HG03095 (cell line): ENCODE results near the gene TYRP1.
"Not testable (repeated sequence)": the region's sequence is repeated elsewhere in the genome, so short reads cannot be mapped to it uniquely, and the experiment has no call there.

ENCODE experiments used
- ATAC-seq: cut with Tn5 transposase; IDR thresholded peaks from one replicate; pipeline ENCODE4 v1.9.1; 2021; ENCODE audit warnings: moderate library complexity; ENCODE audit not compliant: unreplicated experiment

Gene TYRP1

GRCh38 chr9:12693141-12693540 lies at the start of gene TYRP1:
TYRP1 (plus strand) TSS chr9:12693385; CDS start chr9:12693997, 612 bp downstream.
- ATAC-seq = no peak

GRCh38 chr9:12643686-12644085 lies 49.5 kb upstream of the TYRP1 start:
- no peak for ATAC-seq

- ATAC-seq = no peak
These were observed 44.3 kb upstream of the TYRP1 start for GRCh38 chr9:12648925-12649324.

GRCh38 chr9:12651125-12651524 lies 42.1 kb upstream of the TYRP1 start:
- no peak for ATAC-seq

- no peak for ATAC-seq
These were observed 40.2 kb upstream of the TYRP1 start for GRCh38 chr9:12652973-12653372.

- no peak for ATAC-seq
These were observed 36.4 kb upstream of the TYRP1 start for GRCh38 chr9:12656803-12657202.

GRCh38 chr9:12657233-12657632 lies 36.0 kb upstream of the TYRP1 start:
- no peak for ATAC-seq

- no peak for ATAC-seq
These were observed 35.2 kb upstream of the TYRP1 start for GRCh38 chr9:12657998-12658397.

GRCh38 chr9:12658531-12659209 lies 34.5 kb upstream of the TYRP1 start:
- ATAC-seq = no peak

GRCh38 chr9:12659220-12659619 lies 34.0 kb upstream of the TYRP1 start:
- no peak for ATAC-seq

- no peak for ATAC-seq
These were observed 26.4 kb upstream of the TYRP1 start for GRCh38 chr9:12666813-12667212.

- ATAC-seq = no peak
These were observed 25.3 kb upstream of the TYRP1 start for GRCh38 chr9:12667892-12668291.

GRCh38 chr9:12670006-12670405 lies 23.2 kb upstream of the TYRP1 start:
- ATAC-seq = no peak

GRCh38 chr9:12674961-12675360 lies 18.2 kb upstream of the TYRP1 start:
- no peak for ATAC-seq

GRCh38 chr9:12677462-12678126 lies 15.6 kb upstream of the TYRP1 start:
- not testable (repeated sequence) for ATAC-seq

GRCh38 chr9:12680341-12680740 lies 12.8 kb upstream of the TYRP1 start:
- ATAC-seq = no peak

- no peak for ATAC-seq
These were observed 12.4 kb upstream of the TYRP1 start for GRCh38 chr9:12680757-12681156.

- no peak for ATAC-seq
These were observed 11.6 kb upstream of the TYRP1 start for GRCh38 chr9:12681620-12682019.

- no peak for ATAC-seq
These were observed 8.2 kb upstream of the TYRP1 start for GRCh38 chr9:12684974-12685373.

GRCh38 chr9:12689233-12689632 lies 4.0 kb upstream of the TYRP1 start:
- no peak for ATAC-seq

- ATAC-seq = no peak
These were observed 828 bp downstream of the TYRP1 start for GRCh38 chr9:12694013-12694412.

- no peak for ATAC-seq
These were observed 2.3 kb downstream of the TYRP1 start for GRCh38 chr9:12695474-12695873.
